GM21576 (cell line): ENCODE data around the gene BAIAP2L2.
"Not testable (repeated sequence)": the region's sequence is repeated elsewhere in the genome, so short reads cannot be mapped to it uniquely, and the experiment has no call there.

Source experiments
- ATAC-seq: cut with Tn5 transposase; IDR thresholded peaks from one replicate; pipeline ENCODE4 v1.9.1; 2021; ENCODE audit warnings: mild to moderate bottlenecking, moderate library complexity; ENCODE audit not compliant: unreplicated experiment

Gene BAIAP2L2

DNA sequence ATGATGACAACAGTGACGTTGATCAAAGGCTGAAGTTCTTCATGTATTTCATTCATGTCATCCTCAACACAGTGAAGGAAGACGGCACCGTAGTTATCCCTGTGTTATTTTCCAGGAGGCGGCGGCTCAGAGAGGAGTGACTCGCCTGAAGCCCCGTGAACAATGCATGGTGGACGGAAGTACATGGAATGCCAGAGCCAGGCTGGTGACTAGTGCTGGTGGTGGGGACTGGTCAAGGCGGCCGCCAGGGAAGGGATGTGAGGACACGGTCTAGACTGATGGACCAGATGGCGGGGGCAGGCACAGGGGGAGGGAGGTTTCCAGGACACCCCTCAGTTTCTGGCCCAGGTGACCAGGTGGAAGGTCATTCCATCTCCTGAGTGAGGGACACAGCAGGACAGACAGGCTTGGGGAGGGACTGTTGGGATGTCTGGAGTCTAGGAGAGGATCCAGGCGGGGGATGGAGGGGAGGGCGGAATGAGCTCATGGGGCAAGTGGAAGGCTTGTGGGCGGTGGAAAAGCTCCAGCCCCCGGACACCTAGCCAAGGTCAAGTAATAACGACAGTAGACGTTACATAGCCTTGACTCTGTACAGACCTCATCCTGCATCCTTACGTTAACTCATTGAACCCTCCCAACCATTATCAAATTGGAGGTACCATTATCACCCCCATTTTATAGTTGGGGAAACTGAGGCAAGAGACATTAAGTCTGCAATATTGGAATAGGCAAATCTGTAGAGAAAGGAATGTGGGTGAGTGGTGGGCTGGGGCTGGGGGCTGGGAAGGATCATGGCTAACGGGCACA lies 69.3 kb downstream of the BAIAP2L2 start:
- ATAC-seq: no peak

GRCh38 chr22:38038890-38039812 lies 71.3 kb downstream of the BAIAP2L2 start:
- ATAC-seq: no peak

DNA sequence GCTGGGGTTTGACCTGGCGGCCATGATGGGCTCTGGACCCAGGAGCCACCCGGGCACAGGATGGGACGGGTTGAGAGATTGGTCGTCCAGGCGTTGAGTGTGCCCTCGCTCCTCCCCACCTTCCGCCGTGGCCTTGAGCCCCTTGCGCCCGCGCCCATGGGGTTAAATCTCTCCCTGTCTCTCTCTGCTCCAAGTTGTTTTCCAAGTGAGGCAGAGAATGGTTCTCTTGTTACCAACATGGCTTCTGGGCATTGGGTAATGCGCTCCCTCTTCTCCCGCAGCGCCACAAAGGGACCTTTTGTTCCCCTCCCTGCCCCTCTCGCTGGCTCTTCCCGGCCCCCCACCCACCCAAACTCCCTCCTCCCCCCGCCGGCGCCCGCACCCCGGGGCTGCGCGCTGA lies 72.1 kb downstream of the BAIAP2L2 start:
- no peak for ATAC-seq

GRCh38 chr22:38037367-38038150 lies 72.9 kb downstream of the BAIAP2L2 start:
- ATAC-seq: not testable (repeated sequence)

DNA sequence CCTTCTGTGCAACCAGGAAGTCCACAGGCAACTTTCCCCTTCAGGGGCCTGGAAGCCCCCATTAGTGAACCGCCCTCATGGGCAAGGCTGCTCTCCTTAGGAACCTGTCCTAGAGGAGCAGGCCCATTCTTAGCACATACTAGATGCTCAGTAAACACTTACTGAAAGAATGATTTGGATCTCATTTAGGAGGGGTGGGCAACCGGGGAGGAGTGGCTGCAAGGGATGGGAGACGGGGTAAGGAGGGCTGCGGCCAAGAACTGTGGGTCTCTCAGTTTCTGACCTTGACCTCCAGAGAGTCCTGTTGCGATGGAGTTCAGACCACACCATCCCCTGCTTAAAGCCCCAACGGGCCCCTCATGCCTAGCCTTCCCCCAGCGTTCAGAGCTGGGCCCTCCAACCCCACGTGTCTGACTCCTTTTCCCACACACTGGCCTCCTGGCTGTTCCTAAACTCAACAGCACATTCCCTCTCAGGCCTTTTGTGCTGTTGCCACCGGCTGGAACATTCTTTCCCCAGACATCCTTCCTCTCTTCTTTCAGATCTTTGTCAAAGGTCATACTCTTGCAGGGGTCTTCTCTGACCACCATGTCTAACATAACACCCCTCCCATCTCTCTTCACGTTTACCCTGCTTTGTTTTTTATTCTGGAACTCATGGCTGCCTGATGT lies 74.0 kb downstream of the BAIAP2L2 start:
- ATAC-seq: no peak

DNA sequence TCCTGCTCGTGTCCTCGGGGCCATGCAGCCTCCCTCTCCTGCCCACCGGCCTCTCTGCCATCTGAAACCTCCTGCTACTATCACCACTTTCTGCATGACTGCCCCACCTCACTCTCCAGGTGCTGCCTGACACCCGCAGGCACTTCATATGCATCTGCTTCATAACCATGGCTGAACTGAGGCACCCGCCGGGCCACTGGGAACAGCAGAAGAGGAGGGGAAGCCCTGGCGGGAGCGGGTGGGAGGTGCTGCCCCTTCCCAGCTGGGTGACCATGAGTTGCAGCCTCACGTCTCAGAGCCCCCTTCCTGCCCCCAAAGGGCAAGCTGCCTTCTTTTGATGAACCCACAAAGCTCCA lies 75.0 kb downstream of the BAIAP2L2 start:
- ATAC-seq: no peak
